ENCODE results near the gene CAMK1D. TPM values are rescaled to one million over a fixed set of nuclear protein-coding genes. Genes with fewer than 3 reads are reported as not detected.
"Not testable (repeated sequence)": the region's sequence is repeated elsewhere in the genome, so short reads cannot be mapped to it uniquely, and the experiment has no call there.

Gene CAMK1D
- total and polyA plus RNA-seq, 9 donors, result 1.8 to 11.7 (median 5.5) TPM

DNA sequence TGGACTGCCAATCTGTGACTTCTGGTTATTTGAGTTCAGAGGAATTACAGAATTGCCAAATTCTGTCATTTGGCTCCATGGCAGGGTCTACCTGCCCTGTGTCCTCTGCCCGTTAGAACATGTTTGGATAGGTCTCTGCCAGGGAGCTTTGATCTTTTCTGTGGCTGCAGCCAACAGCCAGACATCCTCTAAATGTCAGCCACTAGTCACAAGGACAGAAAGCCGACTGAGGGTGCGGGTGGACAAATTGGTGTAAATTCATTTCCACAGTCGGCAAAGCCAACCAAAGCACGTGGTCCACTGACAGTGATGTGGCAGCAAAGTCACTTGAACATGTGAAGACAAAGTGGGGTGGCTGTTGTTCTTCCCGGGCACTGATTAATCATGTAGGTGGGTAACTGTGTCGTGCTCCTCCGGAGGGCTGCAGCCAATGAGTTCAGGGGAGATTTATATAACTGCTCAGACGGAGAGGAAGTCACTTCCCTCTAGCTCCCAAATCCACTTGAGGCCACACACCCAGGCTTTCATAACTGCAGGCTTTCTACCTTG, 26.7 kb upstream of the CAMK1D start:
- no peak overlapping the region for H3K4me3 ChIP-seq
- intact Hi-C loops (cut with DNase I), result no loop called here
- WGBS, 3 donors, result 79 to 86% (median 86%) methylated on average over 9 of the region's 9 CpGs
- no peaks in the 10 kb centered on the region for H3K36me3 ChIP-seq
- no peaks in the 10 kb centered on the region for H3K27me3 ChIP-seq
- no peak for TF ChIP-seq EP300 (IDR thresholded peaks at IDR 0.05)
- no peak for TF ChIP-seq CTCF (IDR thresholded peaks at IDR 0.05)
- no peak for TF ChIP-seq POLR2A (IDR thresholded peaks at IDR 0.05)
- no peak overlapping the region for H3K27ac ChIP-seq
- H3K9me3 ChIP-seq, result no peaks in the 10 kb centered on the region
- no peaks in the 10 kb centered on the region for H3K4me1 ChIP-seq (ENCODE audit: insufficient read depth)
- DNase-seq, result no peak

GRCh38 chr10:12324530-12324929, 24.8 kb upstream of the CAMK1D start:
- 95 to 97% (median 96%) methylated on average over 3 of the region's 3 CpGs for WGBS, 3 donors
- no peaks in the 10 kb centered on the region for H3K4me1 ChIP-seq (ENCODE audit: insufficient read depth)
- H3K4me3 ChIP-seq, result no peak overlapping the region
- no peak for TF ChIP-seq POLR2A (IDR thresholded peaks at IDR 0.05)
- TF ChIP-seq CTCF (IDR thresholded peaks at IDR 0.05), result no peak
- TF ChIP-seq EP300 (IDR thresholded peaks at IDR 0.05), result no peak
- no peaks in the 10 kb centered on the region for H3K36me3 ChIP-seq
- no peak overlapping the region for H3K27ac ChIP-seq
- no peaks in the 10 kb centered on the region for H3K9me3 ChIP-seq
- intact Hi-C loops (cut with DNase I), result no loop called here
- no peak for DNase-seq
- H3K27me3 ChIP-seq, result no peaks in the 10 kb centered on the region

- WGBS, 3 donors, result 58 to 79% (median 69%) methylated on average over 3 of the region's 3 CpGs
- no peak for DNase-seq
These were observed 22.3 kb upstream of the CAMK1D start for GRCh38 chr10:12327074-12327473.

DNA sequence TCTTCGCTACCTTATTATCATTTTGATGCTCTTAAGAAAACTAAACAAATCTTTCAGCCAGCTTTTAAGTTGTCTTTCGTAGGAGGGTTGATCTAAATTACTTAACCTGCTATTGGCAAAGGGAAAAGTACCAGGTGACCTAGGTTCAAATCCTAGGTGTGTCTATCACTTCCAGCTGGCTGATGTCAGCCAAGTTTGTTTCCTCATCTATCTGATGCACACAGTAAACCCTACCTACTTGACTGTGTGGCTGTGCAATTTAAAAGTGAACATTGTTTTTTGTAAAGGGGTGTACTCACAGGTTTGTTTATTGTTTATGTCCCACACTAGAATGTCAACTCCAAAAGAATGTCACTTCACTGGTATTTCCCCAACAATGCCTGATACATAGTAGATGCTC, 21.9 kb upstream of the CAMK1D start:
- Histone ChIP-seq H3K36me3 (no peaks in the 10 kb centered on the region), H3K27ac (no peak overlapping the region), H3K4me1 (ENCODE audit: insufficient read depth) (no peaks in the 10 kb centered on the region), H3K4me3 (no peak overlapping the region), H3K27me3 (no peaks in the 10 kb centered on the region), H3K9me3 (no peaks in the 10 kb centered on the region)
- WGBS, 3 donors, result 27 to 74% (median 71%) methylated on average over 2 of the region's 2 CpGs
- TF ChIP-seq EP300 (IDR thresholded peaks at IDR 0.05) (no peak), POLR2A (IDR thresholded peaks at IDR 0.05) (no peak), CTCF (IDR thresholded peaks at IDR 0.05) (no peak)
- no peak for DNase-seq
- intact Hi-C loops (cut with DNase I), result no loop called here

More at GRCh38 chr10:12327074-12327473, 22.3 kb upstream of the CAMK1D start:
- Histone ChIP-seq H3K27ac (no peak overlapping the region), H3K4me1 (ENCODE audit: insufficient read depth) (no peaks in the 10 kb centered on the region), H3K36me3 (no peaks in the 10 kb centered on the region), H3K27me3 (no peaks in the 10 kb centered on the region), H3K9me3 (no peaks in the 10 kb centered on the region), H3K4me3 (no peak overlapping the region)
- intact Hi-C loops (cut with DNase I), result no loop called here
- TF ChIP-seq CTCF (IDR thresholded peaks at IDR 0.05) (no peak), POLR2A (IDR thresholded peaks at IDR 0.05) (no peak), EP300 (IDR thresholded peaks at IDR 0.05) (no peak)

DNA sequence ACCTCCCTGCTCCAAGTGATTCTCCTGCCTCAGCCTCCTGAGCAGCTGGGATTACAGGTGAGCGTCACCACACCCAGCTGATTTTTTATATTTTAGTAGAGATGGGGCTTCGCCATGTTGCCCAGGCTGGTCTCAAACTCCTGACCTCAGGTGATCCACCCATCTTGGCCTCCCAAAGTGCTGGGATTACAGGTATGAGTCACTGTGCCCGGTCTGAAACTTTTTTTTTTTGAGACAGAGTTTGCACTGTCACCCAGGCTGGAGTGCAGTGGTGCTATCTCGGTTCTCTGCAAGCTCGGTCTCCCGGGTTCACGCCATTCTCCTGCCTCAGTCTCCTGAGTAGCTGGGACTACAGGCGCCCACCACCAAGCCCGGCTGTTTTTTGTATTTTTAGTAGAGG, 21.0 kb upstream of the CAMK1D start:
- not testable (repeated sequence) for H3K27ac ChIP-seq, H3K9me3 ChIP-seq, H3K36me3 ChIP-seq

More for the DNA sequence above, 21.0 kb upstream of the CAMK1D start:
- intact Hi-C loops (cut with DNase I); H3K27me3 ChIP-seq; H3K4me1 ChIP-seq (ENCODE audit: insufficient read depth); DNase-seq; H3K4me3 ChIP-seq: not testable (repeated sequence)
- WGBS, 3 donors, result 94 to 95% (median 95%) methylated on average over 8 of the region's 9 CpGs
